ENCODE measurements around the gene CITED2. TPM values are rescaled to one million over a fixed set of nuclear protein-coding genes. Genes with fewer than 3 reads are reported as not detected.

The CITED2 gene
- total and polyA plus RNA-seq, 9 donors = 164 to 350 (median 253) TPM

DNA sequence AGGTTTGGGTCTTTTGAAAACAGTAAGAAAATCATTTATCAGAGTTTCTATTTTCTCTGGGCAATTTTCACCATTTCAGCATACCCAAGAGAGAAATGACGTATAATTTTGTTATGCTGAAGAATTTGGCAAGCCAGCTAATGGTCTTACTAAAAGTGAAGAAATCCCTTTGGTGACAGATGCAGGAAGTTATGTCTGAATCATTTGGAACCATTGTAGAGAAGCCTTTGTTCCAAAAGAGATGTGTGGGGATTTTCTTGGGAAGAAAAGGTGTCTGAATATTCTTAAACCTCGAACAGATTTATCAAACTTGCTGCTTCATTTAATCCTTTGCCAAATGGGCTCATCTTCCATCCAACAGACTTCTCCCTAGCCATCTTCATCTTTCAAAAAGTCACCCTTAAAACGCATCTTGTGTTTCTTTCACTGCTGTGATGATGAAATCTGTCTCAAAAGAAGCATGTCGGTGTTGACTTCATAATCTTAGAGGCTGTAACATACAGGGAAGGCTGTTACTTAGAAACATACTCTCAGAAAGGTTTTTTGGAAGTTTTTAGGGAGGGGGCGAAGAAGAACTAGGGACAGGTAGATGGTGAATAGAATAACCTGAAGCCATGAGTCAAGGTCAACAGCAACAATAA lies 39.5 kb downstream of the CITED2 start:
- no peak overlapping the region for H3K27ac ChIP-seq
- intact Hi-C loops (cut with DNase I) = no loop called here
- no peaks in the 10 kb centered on the region for H3K27me3 ChIP-seq
- DNase-seq = no peak
- TF ChIP-seq EP300 (IDR thresholded peaks at IDR 0.05) = no peak
- TF ChIP-seq, protein P1, sequence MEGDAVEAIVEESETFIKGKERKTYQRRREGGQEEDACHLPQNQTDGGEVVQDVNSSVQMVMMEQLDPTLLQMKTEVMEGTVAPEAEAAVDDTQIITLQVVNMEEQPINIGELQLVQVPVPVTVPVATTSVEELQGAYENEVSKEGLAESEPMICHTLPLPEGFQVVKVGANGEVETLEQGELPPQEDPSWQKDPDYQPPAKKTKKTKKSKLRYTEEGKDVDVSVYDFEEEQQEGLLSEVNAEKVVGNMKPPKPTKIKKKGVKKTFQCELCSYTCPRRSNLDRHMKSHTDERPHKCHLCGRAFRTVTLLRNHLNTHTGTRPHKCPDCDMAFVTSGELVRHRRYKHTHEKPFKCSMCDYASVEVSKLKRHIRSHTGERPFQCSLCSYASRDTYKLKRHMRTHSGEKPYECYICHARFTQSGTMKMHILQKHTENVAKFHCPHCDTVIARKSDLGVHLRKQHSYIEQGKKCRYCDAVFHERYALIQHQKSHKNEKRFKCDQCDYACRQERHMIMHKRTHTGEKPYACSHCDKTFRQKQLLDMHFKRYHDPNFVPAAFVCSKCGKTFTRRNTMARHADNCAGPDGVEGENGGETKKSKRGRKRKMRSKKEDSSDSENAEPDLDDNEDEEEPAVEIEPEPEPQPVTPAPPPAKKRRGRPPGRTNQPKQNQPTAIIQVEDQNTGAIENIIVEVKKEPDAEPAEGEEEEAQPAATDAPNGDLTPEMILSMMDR (IDR thresholded peaks at IDR 0.05) = no peak
- no peak for TF ChIP-seq POLR2A (IDR thresholded peaks at IDR 0.05)
- H3K4me1 ChIP-seq (ENCODE audit: insufficient read depth) = no peaks in the 10 kb centered on the region
- H3K36me3 ChIP-seq = no peaks in the 10 kb centered on the region
- H3K9me3 ChIP-seq = no peaks in the 10 kb centered on the region
- WGBS, 3 donors = 46 to 60% (median 52%) methylated on average over 5 of the region's 5 CpGs
- H3K4me3 ChIP-seq = no peak overlapping the region

DNA sequence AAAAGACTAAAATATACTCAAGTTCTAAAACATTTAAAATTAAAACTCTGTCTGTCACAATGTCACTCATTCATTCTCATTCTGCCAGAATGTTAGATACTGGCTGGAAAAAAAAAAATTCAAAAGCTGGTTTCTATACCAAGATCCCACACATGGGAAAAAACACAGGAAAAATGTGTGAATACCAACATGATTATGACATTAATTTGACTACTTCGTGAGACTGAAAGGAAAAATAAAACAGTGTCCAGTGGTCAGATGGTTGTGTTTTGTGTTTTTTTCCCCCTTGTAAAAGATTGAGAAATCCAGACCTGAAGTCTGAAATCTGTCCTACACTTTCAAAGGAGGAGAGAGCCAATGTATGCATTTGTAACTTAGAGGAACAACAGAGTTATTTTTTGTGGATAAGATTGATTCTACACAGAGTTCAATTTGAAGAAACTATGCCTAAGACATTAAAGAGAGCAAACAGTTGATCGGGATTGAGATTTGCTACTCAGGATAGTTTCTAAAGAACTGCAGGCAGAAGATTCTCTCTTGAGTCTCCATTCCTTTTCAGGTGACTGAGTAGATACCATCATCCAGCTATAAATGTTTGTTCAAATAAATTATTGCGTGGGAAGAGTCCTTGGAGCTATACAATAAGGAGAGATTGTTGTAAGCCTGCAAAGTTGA lies 43.5 kb downstream of the CITED2 start:
- intact Hi-C loops (cut with DNase I) = no loop called here
- Histone ChIP-seq H3K4me3 (no peak overlapping the region), H3K9me3 (no peaks in the 10 kb centered on the region), H3K4me1 (ENCODE audit: insufficient read depth) (no peaks in the 10 kb centered on the region), H3K27ac (no peak overlapping the region), H3K27me3 (no peaks in the 10 kb centered on the region), H3K36me3 (no peaks in the 10 kb centered on the region)
- TF ChIP-seq EP300 (IDR thresholded peaks at IDR 0.05) (no peak), POLR2A (IDR thresholded peaks at IDR 0.05) (no peak)
- TF ChIP-seq, protein P1 (IDR thresholded peaks at IDR 0.05) = no peak
- 58 to 63% (median 60%) methylated on average over 3 of the region's 3 CpGs for WGBS, 3 donors
- no peak for DNase-seq

DNA sequence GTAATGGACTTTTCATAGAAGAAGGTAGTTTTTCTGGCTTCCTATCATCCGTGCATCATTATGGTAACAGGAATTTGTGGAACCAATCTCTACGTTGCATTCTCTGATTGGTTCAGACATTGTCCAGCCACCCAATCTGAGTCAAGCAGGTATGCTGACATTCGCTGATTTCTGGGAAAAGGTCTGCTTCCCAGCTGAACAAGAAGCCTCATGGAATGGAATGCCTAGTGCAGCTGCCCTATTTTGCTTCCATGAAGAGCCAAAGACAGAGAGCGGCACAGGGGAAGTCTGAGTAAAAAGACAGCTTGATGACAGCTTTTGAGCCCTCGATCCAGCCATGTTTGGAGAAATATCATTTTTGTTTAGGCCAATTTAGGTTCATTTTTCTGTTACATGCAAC lies 44.1 kb downstream of the CITED2 start:
- intact Hi-C loops (cut with DNase I) = no loop called here
- no peak overlapping the region for H3K27ac ChIP-seq
- no peak overlapping the region for H3K4me3 ChIP-seq
- 92% methylated on average over 5 of the region's 5 CpGs for WGBS, 3 donors
- TF ChIP-seq POLR2A (IDR thresholded peaks at IDR 0.05) = no peak
- TF ChIP-seq, protein P1 (IDR thresholded peaks at IDR 0.05) = no peak
- TF ChIP-seq EP300 (IDR thresholded peaks at IDR 0.05) = no peak
- no peaks in the 10 kb centered on the region for H3K4me1 ChIP-seq (ENCODE audit: insufficient read depth)
- H3K9me3 ChIP-seq = no peaks in the 10 kb centered on the region
- no peaks in the 10 kb centered on the region for H3K27me3 ChIP-seq
- H3K36me3 ChIP-seq = no peaks in the 10 kb centered on the region
- no peak for DNase-seq

DNA sequence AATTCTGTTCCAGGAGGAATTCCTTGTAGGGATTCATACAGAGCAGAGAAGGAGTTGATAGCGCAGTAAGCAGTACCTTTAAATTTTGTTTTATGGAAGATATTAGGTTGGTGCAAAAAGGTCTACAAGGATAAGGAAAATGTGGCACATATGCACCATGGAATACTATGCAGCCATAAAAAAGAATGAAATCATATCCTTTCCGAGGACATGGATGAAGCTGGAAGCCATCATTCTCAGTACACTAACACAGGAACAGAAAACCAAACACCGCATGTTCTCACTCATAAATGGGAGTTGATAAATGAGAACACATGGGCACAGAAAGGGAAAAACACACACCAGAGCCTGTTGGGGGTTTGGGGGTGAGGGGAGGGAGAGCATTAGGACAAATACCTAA lies 45.2 kb downstream of the CITED2 start:
- Histone ChIP-seq H3K27ac (no peak overlapping the region), H3K4me1 (ENCODE audit: insufficient read depth) (no peaks in the 10 kb centered on the region), H3K9me3 (no peaks in the 10 kb centered on the region), H3K4me3 (no peak overlapping the region), H3K27me3 (no peaks in the 10 kb centered on the region), H3K36me3 (no peaks in the 10 kb centered on the region)
- intact Hi-C loops (cut with DNase I) = no loop called here
- no peak for DNase-seq
- 93 to 96% (median 96%) methylated on average over 3 of the region's 3 CpGs for WGBS, 3 donors
- TF ChIP-seq, protein P1 (IDR thresholded peaks at IDR 0.05) = no peak
- no peak for TF ChIP-seq EP300 (IDR thresholded peaks at IDR 0.05)
- no peak for TF ChIP-seq POLR2A (IDR thresholded peaks at IDR 0.05)

Measured in ovary (tissue), 9 donors.